PC-3 (cell line): ENCODE results near the gene ARFGEF2.

Source experiments
- EZH2 ChIP-seq: fragments of 300-600 bp; sonication (generic); IDR thresholded peaks from one replicate; pipeline ENCODE4 v1.6.1; 2017; ENCODE audit warnings: antibody characterized with exemption, mild to moderate bottlenecking, low read length; ENCODE audit not compliant: unreplicated experiment
- TF ChIP-seq, protein P1 (sequence below): fragments of 300-600 bp; sonication (generic); conservative IDR thresholded peaks from 2 replicates; pipeline ENCODE4 v1.5.1; 2017; ENCODE audit warnings: antibody characterized with exemption, low read depth, mild to moderate bottlenecking, low read length

DNA sequence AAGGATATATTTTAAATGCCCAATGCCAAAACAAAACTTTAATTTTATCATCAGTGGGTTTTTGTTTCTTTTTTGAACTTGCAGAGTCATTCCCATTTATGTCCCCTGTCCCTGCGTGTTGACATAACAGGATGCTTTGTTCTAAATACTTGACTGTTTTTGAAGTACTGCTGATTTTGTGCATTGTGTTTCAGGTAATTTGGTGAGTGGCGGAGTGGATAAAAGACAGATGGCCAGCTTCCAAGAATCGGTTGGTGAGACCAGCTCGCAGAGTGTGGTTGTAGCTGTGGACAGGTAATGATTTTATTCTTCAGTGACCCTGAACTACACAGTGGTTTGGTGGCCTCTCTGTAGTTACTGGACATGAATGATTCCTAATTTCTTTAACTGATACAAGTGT lies 74.1 kb downstream of the ARFGEF2 start:
- TF ChIP-seq, protein P1, sequence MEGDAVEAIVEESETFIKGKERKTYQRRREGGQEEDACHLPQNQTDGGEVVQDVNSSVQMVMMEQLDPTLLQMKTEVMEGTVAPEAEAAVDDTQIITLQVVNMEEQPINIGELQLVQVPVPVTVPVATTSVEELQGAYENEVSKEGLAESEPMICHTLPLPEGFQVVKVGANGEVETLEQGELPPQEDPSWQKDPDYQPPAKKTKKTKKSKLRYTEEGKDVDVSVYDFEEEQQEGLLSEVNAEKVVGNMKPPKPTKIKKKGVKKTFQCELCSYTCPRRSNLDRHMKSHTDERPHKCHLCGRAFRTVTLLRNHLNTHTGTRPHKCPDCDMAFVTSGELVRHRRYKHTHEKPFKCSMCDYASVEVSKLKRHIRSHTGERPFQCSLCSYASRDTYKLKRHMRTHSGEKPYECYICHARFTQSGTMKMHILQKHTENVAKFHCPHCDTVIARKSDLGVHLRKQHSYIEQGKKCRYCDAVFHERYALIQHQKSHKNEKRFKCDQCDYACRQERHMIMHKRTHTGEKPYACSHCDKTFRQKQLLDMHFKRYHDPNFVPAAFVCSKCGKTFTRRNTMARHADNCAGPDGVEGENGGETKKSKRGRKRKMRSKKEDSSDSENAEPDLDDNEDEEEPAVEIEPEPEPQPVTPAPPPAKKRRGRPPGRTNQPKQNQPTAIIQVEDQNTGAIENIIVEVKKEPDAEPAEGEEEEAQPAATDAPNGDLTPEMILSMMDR: no peak
- no peak for TF ChIP-seq EZH2
